Measurements from ENCODE around the gene HSPG2. TPM values are rescaled to one million over a fixed set of nuclear protein-coding genes. Genes with fewer than 3 reads are reported as not detected.

HSPG2 gene
- total RNA-seq, 1 experiment from 2014 or later, result 106 TPM

DNA sequence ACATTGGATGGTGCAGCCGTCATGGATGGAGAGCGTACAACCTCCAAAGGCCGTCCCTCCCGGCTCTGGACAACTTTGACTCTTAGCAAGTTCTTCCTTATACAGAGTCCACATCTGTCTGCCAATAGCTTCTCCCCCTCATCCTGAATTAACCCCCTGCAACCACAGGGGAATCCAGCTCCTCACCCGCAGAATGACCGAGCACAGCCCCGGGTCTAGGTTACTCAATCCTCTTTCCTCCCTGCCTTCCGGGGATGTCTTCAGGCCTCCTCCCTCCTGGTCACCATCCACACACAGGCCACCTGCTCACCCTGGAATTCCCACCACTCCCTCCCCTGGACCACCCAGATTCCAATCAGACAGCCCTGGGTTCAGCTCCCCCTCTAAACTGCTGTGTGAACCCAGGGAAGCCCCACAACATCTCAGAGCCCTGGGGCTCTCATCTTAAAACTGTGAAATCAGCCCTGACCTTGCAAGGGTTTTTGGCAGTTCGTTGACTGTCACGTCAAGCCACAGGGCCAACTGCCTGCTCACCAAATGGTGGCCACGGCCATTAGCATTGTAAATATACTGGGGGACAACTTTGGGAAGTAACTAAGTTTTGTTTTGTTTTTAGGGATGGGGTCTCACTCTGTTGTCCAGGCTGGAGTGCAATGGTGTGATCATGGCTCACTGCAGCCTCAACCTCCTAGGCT is 54.2 kb downstream of the HSPG2 start:
- DNase-seq (ENCODE audit: low read depth), result no peak

DNA sequence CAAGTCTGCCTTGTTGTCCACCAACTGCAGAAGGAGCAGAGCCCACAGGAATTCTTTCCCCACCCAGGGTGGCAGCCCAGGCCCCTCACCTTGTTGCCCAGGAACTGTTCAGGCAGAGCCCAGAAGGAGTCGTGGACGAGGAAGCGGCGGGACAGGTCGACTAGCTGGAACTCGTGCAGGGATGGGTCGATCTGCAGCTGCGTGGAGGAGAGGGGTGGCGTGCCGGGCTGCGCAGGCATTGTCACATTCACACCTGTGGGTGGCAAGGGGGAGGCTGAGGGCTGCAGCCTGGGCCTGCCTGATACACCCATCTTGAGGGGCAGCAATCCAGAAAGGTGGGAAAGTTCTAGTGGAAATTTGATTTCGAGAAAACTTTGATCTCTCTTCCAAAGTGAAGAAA is 55.9 kb downstream of the HSPG2 start:
- no peak for DNase-seq (ENCODE audit: low read depth)

- no peak for DNase-seq (ENCODE audit: low read depth)
Observed at GRCh38 chr1:21880619-21880970, 56.5 kb downstream of the HSPG2 start.

DNA sequence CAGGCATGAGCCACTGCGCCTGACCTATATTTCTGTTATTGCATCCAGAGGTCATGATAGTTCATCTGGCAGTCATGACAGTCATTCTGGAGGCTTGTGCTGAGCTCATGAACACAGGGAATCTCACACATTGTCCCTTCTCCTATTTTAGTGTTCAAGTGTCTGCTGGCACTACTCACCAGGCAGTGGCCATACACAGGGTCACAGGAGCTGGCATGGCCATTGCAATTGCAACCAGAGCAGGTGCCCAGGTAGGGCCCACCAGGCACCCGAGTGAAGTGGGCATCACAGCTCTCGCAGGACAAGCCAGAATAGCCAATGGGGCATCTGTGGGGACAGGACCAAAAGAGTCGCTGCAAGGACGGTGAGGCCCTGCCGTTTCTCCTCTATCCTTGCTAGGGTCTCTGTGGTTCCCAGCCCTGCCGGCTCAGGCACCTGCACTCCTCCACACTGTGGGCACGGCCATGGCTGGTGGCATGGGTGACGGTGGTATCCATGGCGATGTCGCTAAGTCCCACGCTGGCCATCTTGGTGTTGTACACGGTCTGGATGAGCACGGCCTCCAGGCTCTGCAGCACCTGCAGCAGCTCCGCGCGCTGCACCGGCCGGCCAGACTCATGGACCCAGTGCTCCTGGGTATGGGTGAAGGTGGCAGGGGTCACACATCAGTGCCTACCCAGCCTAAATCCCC is 57.0 kb downstream of the HSPG2 start:
- DNase-seq (ENCODE audit: low read depth), result no peak

DNA sequence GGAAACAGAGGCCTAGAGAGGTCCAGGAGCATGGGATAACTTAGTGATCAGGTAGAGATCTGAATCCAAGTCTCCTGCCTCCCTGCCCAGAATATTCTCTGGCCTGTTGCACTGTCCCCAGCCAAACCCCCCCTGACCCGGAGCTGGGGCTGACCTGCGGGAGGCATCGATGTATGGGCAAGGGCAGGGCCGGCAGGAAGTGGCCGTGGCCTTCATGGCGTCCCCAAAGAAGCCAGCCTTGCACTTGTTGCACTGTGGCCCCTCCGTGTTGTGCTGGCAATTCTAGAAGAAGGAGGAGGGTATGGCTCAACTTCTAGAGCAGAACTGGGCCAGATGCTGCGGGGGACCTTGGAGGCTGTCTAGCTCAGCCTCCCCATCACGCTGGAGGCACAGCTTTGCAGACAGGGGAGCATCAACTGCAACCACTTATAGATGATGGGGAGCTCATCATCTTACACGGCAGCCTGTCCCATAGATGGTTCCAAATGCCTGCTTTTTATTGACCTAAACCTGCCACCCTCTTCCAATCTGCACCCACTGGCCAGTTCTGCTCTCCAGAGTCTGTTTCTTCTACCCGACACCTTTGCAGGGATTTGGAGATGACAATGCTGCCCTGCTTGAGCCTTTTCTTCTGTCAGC is 58.2 kb downstream of the HSPG2 start:
- no peak for DNase-seq (ENCODE audit: low read depth)

- DNase-seq (ENCODE audit: low read depth), result no peak
Observed at GRCh38 chr1:21878009-21878773, 58.9 kb downstream of the HSPG2 start.

GRCh38 chr1:21876267-21876666 is 60.8 kb downstream of the HSPG2 start:
- no peak for DNase-seq (ENCODE audit: low read depth)

- DNase-seq (ENCODE audit: low read depth), result no peak
Observed at GRCh38 chr1:21875621-21876063, 61.5 kb downstream of the HSPG2 start.

GRCh38 chr1:21874778-21875547 is 62.1 kb downstream of the HSPG2 start:
- DNase-seq (ENCODE audit: low read depth), result no peak

- no peak for DNase-seq (ENCODE audit: low read depth)
Observed at GRCh38 chr1:21874328-21874727, 62.8 kb downstream of the HSPG2 start.

DNA sequence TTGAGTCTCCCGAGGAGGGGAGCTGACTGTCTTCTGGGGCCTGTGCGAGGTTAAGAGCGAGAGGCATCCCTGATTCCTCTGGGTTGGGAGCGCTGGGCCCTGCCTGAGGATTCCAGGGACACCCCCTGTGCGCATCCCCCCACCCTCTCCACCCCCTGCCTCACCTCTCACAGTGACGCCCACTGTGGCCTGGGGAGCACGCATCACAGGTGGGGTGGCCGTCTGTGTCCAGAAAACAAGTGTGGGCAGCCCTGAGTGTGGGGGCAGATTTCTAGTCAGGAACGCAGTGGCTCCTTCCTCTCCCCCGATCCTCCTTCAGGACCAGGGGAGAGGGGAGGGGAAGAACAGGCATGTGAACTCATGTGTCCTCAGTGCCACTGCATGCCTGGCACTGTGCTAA is 63.3 kb downstream of the HSPG2 start:
- DNase-seq (ENCODE audit: low read depth), result no peak

GRCh38 chr1:21873174-21873573 is 63.9 kb downstream of the HSPG2 start:
- no peak for DNase-seq (ENCODE audit: low read depth)

GRCh38 chr1:21872445-21873079 is 64.5 kb downstream of the HSPG2 start:
- no peak for DNase-seq (ENCODE audit: low read depth)

GRCh38 chr1:21871943-21872342 is 65.2 kb downstream of the HSPG2 start:
- peak; percentile 26 for DNase-seq (ENCODE audit: low read depth)

DNA sequence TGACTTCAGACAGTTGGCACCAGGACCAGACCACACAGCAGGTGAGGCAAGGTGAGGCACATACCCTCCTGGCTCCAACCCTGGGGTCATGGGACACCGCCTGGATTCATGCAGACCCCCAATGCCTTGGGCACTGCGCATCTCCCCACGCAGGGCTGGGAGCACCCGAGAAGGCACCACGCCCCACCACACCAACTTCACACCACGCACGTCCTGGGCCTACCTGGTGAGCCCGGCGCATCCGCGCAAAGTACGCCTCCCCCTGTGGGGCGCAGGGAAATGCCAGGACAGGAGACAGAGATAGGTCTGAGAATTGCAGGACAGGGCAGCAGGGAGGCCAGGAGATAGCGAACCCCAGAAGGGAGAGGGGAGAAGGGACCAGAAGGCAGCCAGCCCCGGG is 66.5 kb downstream of the HSPG2 start:
- no peak for DNase-seq (ENCODE audit: low read depth)

GRCh38 chr1:21869620-21870121 is 67.4 kb downstream of the HSPG2 start:
- peak; percentile 94 for DNase-seq (ENCODE audit: low read depth)

GRCh38 chr1:21868941-21869454 is 68.1 kb downstream of the HSPG2 start:
- DNase-seq (ENCODE audit: low read depth), result no peak

GRCh38 chr1:21868482-21868881 is 68.6 kb downstream of the HSPG2 start:
- DNase-seq (ENCODE audit: low read depth), result no peak

- no peak for DNase-seq (ENCODE audit: low read depth)
Observed at GRCh38 chr1:21867451-21867996, 69.6 kb downstream of the HSPG2 start.

DNA sequence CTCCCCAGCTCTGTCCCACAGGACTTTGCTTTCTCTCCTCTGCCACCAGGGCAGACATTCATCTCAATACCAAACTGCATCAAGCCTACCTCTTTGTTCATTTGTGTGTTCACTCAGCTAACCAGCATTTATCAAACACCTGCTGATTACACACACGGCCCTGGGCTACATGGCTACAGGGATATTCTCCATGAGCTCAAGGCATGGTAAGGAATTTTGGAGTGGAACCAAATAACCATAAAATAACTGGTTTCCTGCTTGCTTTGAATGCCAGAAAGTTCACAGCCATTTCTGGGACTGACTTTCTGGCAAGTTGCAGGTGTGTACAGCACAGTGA is 70.4 kb downstream of the HSPG2 start:
- DNase-seq (ENCODE audit: low read depth), result no peak
